Right lobe of liver (tissue), 4 donors: ENCODE results near the gene KCNQ1.

Experiments
- CTCF ChIP-seq, 4 donors: fragments of 200-600 bp in 3 of 4; fragments of 450-650 bp in 1 of 4; IDR thresholded peaks; one replicate each; pipeline versions ENCODE4 v1.5.1 to v1.8.0; 2016 to 2022; ENCODE audit warnings: antibody characterized with exemption in 4 of 4, mild to moderate bottlenecking in 2 of 4
- POLR2A ChIP-seq: fragments of 450-650 bp; IDR thresholded peaks from one replicate; pipeline ENCODE4 v1.6.1; 2017; ENCODE audit warnings: antibody characterized with exemption, mild to moderate bottlenecking
- donor health status: DM: no; HTN: no; CAD: no.
- donor health status: DM: no; HTN: no; CAD: no.
- donor health status: DM: no; HTN: yes; CAD: no.

- TF ChIP-seq CTCF (IDR thresholded peaks at IDR 0.05) (no peak), POLR2A (no peak)
Measured at GRCh38 chr11:2498750-2499149, 53.9 kb downstream of the KCNQ1 start.
